NCI-H524 (cell line): ENCODE measurements around the gene BCL2.

Experiments used
- DNase-seq, 2 experiments: peaks; one replicate each; lab custom pipeline; 2025; lab: John Stamatoyannopoulos, UW

Gene BCL2

GRCh38 chr18:63140038-63140450 lies 179.5 kb downstream of the BCL2 start:
- no peak for DNase-seq

- DNase-seq = no peak
These were observed 180.9 kb downstream of the BCL2 start for GRCh38 chr18:63138436-63139340.

- DNase-seq = no peak
These were observed 181.6 kb downstream of the BCL2 start for GRCh38 chr18:63137999-63138435.

GRCh38 chr18:63135101-63135500 lies 184.5 kb downstream of the BCL2 start:
- DNase-seq = no peak

GRCh38 chr18:63132819-63133200 lies 186.8 kb downstream of the BCL2 start:
- no peak for DNase-seq

GRCh38 chr18:63131959-63132818 lies 187.4 kb downstream of the BCL2 start:
- DNase-seq = no peak

GRCh38 chr18:63131106-63131958 lies 188.2 kb downstream of the BCL2 start:
- DNase-seq = peak in 1 of 2 experiments; percentile 4

- no peak for DNase-seq
These were observed 189.4 kb downstream of the BCL2 start for GRCh38 chr18:63130176-63130575.

- no peak for DNase-seq
These were observed 191.2 kb downstream of the BCL2 start for GRCh38 chr18:63128237-63128974.

GRCh38 chr18:63126134-63127069 lies 193.2 kb downstream of the BCL2 start:
- DNase-seq = no peak

GRCh38 chr18:63120620-63121019 lies 198.9 kb downstream of the BCL2 start:
- DNase-seq = peak in 1 of 2 experiments; percentile 16

- DNase-seq = peak in 1 of 2 experiments; percentile 27
These were observed 199.9 kb downstream of the BCL2 start for GRCh38 chr18:63119647-63120046.

- no peak for DNase-seq
These were observed 205.5 kb downstream of the BCL2 start for GRCh38 chr18:63113899-63114565.

GRCh38 chr18:63112706-63113105 lies 206.9 kb downstream of the BCL2 start:
- no peak for DNase-seq

GRCh38 chr18:63111671-63112402 lies 207.7 kb downstream of the BCL2 start:
- DNase-seq = no peak

- DNase-seq = peak; percentile 80 to 86
These were observed 209.8 kb downstream of the BCL2 start for GRCh38 chr18:63109802-63110201.

GRCh38 chr18:63109022-63109421 lies 210.5 kb downstream of the BCL2 start:
- peak; percentile 58 to 66 for DNase-seq

- DNase-seq = no peak
These were observed 211.6 kb downstream of the BCL2 start for GRCh38 chr18:63107931-63108330.
